ENCODE data around the gene CCDC47.
A peak's percentile ranks its signal among the peaks of the same experiment; 100 is the strongest.

CCDC47 gene

DNA sequence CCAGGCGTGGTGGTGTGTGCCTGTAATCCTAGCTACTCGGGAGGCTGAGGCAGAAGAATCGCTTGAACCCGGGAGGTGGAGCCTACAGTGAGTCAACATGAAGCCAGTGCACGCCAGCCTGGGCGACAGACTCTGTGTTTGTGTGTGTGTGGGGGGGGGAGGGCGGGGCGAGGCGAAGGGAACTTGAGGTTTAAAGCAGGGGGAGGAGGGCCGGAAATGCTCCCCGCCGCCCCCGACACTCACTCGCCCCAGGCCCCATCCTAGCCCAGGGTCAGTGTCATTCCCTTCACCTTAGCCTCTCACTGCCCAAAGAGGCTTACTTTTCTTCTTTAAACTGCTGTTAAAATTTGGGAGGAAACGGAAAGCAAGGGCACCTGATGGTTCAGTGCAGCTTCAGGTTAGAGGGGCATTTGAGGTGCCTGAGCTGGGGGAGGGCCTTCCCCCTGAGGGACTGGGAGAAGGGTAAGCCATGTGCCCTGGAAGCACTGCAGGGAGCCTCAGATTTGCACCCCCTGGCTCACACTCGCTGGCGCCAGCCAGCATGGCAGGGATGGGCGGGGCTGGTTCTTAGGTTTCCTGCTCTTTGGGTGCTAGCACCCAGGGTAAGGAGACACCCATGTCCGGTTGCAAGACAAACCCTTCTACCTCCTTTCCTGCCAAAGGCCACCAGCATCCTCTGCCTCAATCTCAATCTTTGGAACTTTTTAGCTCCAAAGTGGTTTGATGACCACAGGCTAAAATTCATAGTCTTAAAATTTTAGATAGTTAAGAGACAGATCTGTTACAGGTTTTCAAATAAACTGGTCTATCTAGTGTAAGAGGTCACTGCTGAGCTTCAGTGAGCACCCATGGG lies 71.3 kb downstream of the CCDC47 start:
- TF ChIP-seq, protein P1, sequence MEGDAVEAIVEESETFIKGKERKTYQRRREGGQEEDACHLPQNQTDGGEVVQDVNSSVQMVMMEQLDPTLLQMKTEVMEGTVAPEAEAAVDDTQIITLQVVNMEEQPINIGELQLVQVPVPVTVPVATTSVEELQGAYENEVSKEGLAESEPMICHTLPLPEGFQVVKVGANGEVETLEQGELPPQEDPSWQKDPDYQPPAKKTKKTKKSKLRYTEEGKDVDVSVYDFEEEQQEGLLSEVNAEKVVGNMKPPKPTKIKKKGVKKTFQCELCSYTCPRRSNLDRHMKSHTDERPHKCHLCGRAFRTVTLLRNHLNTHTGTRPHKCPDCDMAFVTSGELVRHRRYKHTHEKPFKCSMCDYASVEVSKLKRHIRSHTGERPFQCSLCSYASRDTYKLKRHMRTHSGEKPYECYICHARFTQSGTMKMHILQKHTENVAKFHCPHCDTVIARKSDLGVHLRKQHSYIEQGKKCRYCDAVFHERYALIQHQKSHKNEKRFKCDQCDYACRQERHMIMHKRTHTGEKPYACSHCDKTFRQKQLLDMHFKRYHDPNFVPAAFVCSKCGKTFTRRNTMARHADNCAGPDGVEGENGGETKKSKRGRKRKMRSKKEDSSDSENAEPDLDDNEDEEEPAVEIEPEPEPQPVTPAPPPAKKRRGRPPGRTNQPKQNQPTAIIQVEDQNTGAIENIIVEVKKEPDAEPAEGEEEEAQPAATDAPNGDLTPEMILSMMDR (IDR thresholded peaks at IDR 0.05; ENCODE audit: extremely low read depth, missing control alignments), result no peak
- DNase-seq (ENCODE audit: low spot score), result peak; percentile 77

DNA sequence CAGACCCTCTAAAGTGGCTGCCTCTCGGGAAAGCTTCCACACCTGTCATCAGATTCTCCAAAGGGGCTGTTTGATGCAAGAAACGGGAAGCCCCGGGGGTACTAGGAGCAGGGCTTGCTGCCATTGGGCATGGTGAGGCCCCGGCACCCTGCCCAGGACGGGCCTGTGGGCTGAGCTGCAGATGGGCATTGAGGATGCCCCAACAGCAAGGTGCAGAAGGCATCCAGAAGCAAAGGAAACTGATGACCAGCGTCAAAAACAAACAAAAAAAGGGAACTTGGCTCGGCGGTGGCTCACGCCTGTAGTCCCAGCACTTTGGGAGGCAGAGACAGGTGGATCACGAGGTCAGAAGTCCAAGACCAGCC lies 72.0 kb downstream of the CCDC47 start:
- DNase-seq (ENCODE audit: low spot score), result no peak
- TF ChIP-seq, protein P1 (IDR thresholded peaks at IDR 0.05; ENCODE audit: extremely low read depth, missing control alignments), result no peak

DNA sequence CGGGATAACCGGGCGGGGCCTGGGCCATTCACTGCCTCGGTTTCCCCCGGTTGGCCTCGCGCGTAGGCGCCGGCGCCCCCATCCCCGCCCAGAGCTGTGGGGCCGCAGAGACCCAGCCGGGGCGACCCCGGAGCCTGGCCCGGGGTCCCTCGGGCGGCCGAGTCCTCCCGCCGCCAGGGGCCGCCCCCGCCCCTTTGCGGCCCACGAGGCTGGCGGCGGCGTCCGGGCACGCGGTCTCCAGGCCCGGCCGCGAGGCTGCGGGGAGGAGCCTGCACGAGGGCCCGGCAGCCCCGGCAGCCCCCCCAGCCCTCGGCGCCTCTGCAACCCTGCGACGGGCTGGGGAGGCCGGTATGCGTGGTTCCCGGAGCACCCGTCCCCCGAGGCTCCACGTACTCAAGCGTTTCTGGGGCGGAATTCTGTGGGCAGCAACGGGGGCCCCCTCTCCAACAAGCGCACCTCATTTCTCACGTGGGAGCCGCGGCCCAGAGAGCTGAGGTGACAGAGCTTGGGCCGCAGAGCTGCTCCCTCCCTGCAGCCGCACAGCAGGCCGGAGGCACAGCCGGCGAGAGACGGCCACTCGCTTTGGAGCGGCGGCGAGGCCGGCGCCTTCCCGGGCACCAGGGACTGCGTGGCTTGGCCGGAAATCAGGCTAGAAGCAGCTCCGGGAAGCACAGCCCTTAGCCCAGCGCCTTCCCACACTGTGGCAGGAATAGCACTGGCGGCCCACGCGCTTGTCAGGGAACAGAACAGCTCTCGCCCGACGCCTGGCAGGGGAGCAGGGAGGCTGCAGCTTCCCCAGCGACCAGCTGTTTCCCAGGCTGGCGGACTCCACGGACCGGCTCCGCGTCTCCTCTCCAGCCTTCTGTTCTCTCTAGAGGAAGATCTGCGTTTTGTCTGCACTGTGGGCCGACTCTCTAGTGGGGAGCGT lies 72.6 kb downstream of the CCDC47 start:
- peak; percentile 85 for DNase-seq (ENCODE audit: low spot score)
- TF ChIP-seq, protein P1 (IDR thresholded peaks at IDR 0.05; ENCODE audit: extremely low read depth, missing control alignments), result peak; percentile 28

DNA sequence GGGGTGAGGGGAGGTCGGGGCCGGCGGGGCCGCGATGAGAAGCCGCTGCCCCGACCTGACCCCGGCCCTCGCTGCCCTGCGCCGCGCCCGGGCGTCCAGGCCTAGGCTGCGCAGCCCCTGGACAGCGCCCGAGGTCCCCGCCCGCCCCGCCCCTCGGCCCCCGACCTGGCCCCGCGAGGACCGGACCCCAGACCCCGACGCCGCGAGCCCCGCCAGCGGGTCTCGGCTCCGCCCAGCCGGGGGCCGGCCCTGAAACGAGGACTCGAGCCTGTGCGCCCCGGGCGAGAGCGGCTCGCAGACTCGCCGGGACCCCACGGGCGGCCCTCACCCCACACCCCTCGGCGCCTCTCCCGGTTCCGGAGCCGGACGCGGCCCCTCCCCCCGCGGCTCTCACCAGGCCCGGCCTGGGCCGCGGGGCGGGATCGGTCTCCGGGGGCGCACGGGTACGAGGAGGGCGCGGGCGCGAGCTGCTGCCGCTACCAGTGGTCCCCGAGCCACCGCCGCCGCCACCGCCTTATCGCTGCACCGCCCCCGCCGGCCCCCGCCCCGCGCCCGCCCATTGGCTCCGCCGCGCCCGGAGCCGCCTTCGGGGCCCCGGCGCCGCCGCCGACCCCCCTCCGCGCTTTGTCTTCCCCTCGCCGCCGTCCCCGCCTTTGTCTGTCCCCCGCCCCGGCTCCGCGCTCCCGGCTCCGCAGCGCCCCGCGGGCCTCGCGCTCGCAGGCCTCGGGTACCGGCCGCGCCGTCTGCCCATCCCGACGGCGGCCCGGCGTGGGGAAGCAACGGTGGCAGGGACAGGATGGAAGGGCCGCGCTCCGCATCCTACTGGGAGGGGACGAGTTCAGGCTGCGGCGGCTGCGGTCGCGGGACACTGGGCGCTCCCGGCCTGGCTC lies 73.5 kb downstream of the CCDC47 start, which contains the start of gene LIMD2:
TSS of gene LIMD2 (minus strand) at position 488 of the 890 bp plus-strand sequence. CDS start 827 bp downstream, outside the sequence.
- DNase-seq (ENCODE audit: low spot score), result peak; percentile 93

DNA sequence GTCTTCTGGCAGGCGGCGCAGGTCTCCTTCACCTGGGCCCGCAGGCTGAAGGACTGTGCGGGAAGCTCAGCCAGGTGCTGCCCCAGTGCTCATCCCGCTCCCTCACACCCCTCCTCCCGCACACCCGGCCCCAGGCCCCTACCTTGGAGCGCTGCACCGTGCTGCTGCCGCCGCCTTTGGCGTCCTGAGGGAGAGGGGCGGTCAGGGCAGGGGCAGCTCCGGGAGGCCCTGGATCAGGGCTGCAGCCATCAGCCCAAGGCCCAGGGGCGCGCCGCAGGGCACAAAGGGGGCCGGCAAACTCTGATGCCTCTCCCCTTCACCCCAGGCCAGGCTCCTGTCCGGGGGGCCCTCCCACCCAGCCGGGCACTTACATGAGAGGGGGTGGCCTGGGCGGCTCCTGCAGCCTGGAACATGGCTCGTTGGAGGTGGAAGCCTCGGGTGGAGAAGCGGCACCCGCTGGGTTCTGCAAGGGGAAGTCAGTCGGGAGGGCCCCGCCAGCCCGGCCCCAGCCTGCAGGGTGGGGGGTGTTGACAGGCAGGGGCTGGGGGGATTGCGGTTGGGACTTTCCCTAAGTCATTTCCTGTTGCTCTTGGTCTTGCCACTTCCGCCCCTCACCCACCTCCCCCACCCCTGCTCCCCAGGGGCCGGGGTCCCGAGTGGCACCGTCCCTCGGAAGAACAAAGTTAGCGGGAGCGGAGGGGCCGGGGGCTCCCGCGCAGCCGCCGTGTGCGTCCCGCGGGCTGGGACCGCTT lies 74.3 kb downstream of the CCDC47 start:
- TF ChIP-seq, protein P1 (IDR thresholded peaks at IDR 0.05; ENCODE audit: extremely low read depth, missing control alignments), result no peak
- DNase-seq (ENCODE audit: low spot score), result peak; percentile 89

More for the DNA sequence above, 73.5 kb downstream of the CCDC47 start, which contains the start of gene LIMD2:
- TF ChIP-seq, protein P1 (IDR thresholded peaks at IDR 0.05; ENCODE audit: extremely low read depth, missing control alignments), result no peak

DNA sequence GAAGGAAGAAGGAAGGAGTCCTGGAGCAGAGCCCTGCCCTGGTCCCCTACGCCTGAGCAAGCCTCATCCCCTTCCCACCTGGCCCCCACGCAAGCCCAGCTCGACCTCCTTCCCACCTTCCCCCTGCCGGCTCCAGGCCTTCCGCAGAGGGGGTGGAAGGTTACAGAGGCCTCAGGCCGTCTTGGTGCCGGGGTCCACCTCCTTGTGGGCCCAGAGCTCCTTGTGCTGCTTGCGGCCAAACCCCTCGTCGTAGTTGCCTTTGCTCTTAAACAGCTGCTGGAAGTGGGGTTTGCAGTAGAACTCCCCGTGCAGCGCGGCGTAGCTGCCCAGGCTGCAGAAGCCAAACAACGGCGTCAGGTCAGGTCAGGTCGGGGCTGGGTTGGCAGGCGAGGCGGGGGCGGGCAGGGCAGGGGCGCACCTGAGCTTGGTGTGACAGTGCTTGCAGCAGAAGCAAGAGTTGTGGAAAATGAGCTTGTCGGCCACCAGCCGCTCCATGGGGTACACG lies 75.0 kb downstream of the CCDC47 start:
- no peak for DNase-seq (ENCODE audit: low spot score)
- TF ChIP-seq, protein P1 (IDR thresholded peaks at IDR 0.05; ENCODE audit: extremely low read depth, missing control alignments), result no peak
